Measurements from ENCODE around the gene CYB5D1.

GRCh38 chr17:7880076-7880868, 22.5 kb downstream of the CYB5D1 start:
- TF ChIP-seq POLR2A (IDR thresholded peaks at IDR 0.05) (no peak), CTCF (IDR thresholded peaks at IDR 0.05) (no peak)

Data from body of pancreas (tissue), 4 donors.